Iris pigment epithelial cell (primary cell): ENCODE data around the gene PDE4B.

ENCODE experiments used
- DNase-seq: peaks from one replicate; pipeline ENCODE4 v3.0.0-alpha.2; 2011; ENCODE audit warnings: low read depth

The PDE4B gene

GRCh38 chr1:66422804-66423203 is 630.1 kb downstream of the PDE4B start:
- DNase-seq = no peak
